HG03159 (cell line): ENCODE data around the gene MEF2C.
A peak's percentile ranks its signal among the peaks of the same experiment; 100 is the strongest.

Source experiments
- ATAC-seq: cut with Tn5 transposase; IDR thresholded peaks from one replicate; pipeline ENCODE4 v1.9.1; 2021; ENCODE audit warnings: mild to moderate bottlenecking, moderate library complexity; ENCODE audit not compliant: unreplicated experiment

Gene MEF2C

GRCh38 chr5:88769165-88769564, 113.8 kb downstream of the MEF2C start:
- ATAC-seq = no peak

- ATAC-seq = no peak
These were observed 114.6 kb downstream of the MEF2C start for GRCh38 chr5:88768411-88768810.

- no peak for ATAC-seq
These were observed 117.2 kb downstream of the MEF2C start for GRCh38 chr5:88765798-88766197.

- ATAC-seq = no peak
These were observed 117.8 kb downstream of the MEF2C start for GRCh38 chr5:88765171-88765570.

- no peak for ATAC-seq
These were observed 121.0 kb downstream of the MEF2C start for GRCh38 chr5:88761939-88762338.

- no peak for ATAC-seq
These were observed 121.6 kb downstream of the MEF2C start for GRCh38 chr5:88761269-88761850.

GRCh38 chr5:88760527-88760926, 122.5 kb downstream of the MEF2C start:
- ATAC-seq = no peak

GRCh38 chr5:88758591-88758990, 124.4 kb downstream of the MEF2C start:
- no peak for ATAC-seq

GRCh38 chr5:88758184-88758583, 124.8 kb downstream of the MEF2C start:
- ATAC-seq = no peak

- ATAC-seq = no peak
These were observed 126.0 kb downstream of the MEF2C start for GRCh38 chr5:88756953-88757352.

GRCh38 chr5:88748666-88749065, 134.3 kb downstream of the MEF2C start:
- no peak for ATAC-seq

GRCh38 chr5:88746438-88746882, 136.5 kb downstream of the MEF2C start:
- ATAC-seq = peak; percentile 75

- ATAC-seq = no peak
These were observed 137.8 kb downstream of the MEF2C start for GRCh38 chr5:88745093-88745696.

- ATAC-seq = no peak
These were observed 139.7 kb downstream of the MEF2C start for GRCh38 chr5:88743231-88743834.

GRCh38 chr5:88741964-88742363, 141.0 kb downstream of the MEF2C start:
- ATAC-seq = no peak

- ATAC-seq = no peak
These were observed 142.3 kb downstream of the MEF2C start for GRCh38 chr5:88740604-88741185.

- peak; percentile 34 for ATAC-seq
These were observed 146.5 kb downstream of the MEF2C start for GRCh38 chr5:88736494-88736893.

- no peak for ATAC-seq
These were observed 148.0 kb downstream of the MEF2C start for GRCh38 chr5:88734983-88735382.

GRCh38 chr5:88734191-88734640, 148.8 kb downstream of the MEF2C start:
- peak; percentile 58 for ATAC-seq

GRCh38 chr5:88732862-88733261, 150.1 kb downstream of the MEF2C start:
- no peak for ATAC-seq

- ATAC-seq = peak; percentile 45
These were observed 150.8 kb downstream of the MEF2C start for GRCh38 chr5:88732181-88732633.

GRCh38 chr5:88729829-88730182, 153.2 kb downstream of the MEF2C start:
- no peak for ATAC-seq
